Measurements from ENCODE around the gene NDUFS3. TPM values are rescaled to one million over a fixed set of nuclear protein-coding genes. Genes with fewer than 3 reads are reported as not detected.
"Not testable (repeated sequence)": the region's sequence is repeated elsewhere in the genome, so short reads cannot be mapped to it uniquely, and the experiment has no call there.

The NDUFS3 gene
- total RNA-seq, 1 experiment from 2014 or later, result 137 TPM

DNA sequence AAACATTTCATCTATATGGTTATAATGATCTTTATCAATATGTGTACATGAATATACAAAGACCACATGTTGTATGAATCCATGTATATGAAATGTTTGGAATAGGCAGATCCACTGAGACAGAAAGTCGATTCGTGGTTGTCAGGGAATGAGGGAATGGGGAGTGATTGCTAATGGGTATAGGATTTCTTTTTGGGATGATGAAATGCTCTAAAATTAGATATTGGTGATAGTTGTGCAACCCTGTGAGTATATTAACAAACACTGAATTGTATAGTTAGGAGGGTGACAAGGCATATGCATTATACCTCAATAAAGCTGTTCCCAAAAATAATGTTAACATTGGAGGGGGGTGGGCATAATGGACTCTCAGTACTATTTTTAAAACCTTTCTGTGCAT is 18.4 kb upstream of the NDUFS3 start:
- no peak for DNase-seq (ENCODE audit: low read depth)

DNA sequence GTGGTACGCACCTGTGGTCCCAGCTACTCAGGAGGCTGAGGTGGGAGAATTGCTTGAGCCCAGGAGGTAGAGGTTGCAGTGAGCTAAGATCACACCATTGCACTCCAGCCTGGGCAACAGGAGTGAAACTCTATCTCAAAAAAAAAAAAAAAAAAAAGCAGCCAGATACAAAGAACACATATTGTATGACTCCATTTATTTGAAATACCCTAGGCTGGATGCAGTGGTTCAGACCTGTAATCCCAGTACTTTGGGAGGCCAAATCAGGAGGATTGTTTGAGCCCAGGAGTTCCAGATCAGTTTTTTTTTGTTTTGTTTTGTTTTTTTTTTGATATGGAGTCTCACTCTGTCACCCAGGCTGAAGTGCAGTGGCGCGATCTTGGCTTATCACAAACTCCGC is 16.5 kb upstream of the NDUFS3 start:
- DNase-seq (ENCODE audit: low read depth), result not testable (repeated sequence)

GRCh38 chr11:47564366-47564765 is 14.5 kb upstream of the NDUFS3 start:
- not testable (repeated sequence) for DNase-seq (ENCODE audit: low read depth)

- no peak for DNase-seq (ENCODE audit: low read depth)
These were observed 13.9 kb upstream of the NDUFS3 start for GRCh38 chr11:47564933-47565339.

DNA sequence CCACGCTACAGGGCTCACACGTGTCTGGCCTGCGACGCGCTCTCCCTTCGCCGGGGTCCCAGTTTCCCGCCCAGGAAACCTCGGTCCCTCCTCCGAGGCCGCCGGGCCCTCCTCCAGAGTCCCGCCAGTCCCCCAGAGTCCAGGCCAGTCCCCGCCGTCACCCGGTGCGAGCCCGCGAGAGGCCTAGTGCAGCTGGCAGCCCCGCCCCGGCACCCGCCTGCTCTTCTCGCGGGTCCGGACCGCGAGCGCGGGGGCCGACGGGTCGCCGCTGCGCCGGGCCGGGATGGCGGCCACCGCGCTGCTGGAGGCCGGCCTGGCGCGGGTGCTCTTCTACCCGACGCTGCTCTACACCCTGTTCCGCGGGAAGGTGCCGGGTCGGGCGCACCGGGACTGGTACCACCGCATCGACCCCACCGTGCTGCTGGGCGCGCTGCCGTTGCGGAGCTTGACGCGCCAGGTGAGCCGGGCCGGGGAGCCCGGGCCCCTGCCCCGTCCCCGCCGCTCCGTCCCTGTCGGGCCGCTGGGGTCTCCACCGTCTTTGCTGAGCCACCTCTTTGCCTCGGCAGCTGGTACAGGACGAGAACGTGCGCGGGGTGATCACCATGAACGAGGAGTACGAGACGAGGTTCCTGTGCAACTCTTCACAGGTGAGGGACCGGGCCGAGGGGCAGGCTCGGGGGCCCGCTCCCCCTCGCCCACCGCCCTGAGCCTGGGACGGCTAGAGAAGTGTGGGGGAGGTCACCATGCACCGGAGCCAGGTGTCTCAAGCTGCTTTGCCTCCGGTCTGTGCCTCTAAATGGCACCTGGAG is 13.3 kb upstream of the NDUFS3 start, which contains the start of gene PTPMT1:
Gene PTPMT1, plus strand, starts transcription at position 260 of the 809 bp plus-strand sequence. Its CDS starts 24 bp downstream, at position 284.
- peak; percentile 82 for DNase-seq (ENCODE audit: low read depth)

GRCh38 chr11:47566149-47566698 is 12.7 kb upstream of the NDUFS3 start:
- DNase-seq (ENCODE audit: low read depth), result no peak

DNA sequence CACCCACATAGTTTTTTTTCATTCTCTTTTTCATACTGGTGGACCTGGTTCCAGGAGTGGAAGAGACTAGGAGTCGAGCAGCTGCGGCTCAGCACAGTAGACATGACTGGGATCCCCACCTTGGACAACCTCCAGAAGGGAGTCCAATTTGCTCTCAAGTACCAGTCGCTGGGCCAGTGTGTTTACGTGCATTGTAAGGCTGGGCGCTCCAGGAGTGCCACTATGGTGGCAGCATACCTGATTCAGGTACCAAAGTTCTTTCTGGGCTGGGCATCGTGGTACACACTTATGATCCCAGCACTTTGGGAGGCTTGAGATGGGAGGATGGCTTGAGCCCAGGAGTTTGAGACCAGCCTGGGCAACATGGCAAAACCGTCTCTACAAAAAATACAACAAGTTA is 9.2 kb upstream of the NDUFS3 start:
- DNase-seq (ENCODE audit: low read depth), result no peak

DNA sequence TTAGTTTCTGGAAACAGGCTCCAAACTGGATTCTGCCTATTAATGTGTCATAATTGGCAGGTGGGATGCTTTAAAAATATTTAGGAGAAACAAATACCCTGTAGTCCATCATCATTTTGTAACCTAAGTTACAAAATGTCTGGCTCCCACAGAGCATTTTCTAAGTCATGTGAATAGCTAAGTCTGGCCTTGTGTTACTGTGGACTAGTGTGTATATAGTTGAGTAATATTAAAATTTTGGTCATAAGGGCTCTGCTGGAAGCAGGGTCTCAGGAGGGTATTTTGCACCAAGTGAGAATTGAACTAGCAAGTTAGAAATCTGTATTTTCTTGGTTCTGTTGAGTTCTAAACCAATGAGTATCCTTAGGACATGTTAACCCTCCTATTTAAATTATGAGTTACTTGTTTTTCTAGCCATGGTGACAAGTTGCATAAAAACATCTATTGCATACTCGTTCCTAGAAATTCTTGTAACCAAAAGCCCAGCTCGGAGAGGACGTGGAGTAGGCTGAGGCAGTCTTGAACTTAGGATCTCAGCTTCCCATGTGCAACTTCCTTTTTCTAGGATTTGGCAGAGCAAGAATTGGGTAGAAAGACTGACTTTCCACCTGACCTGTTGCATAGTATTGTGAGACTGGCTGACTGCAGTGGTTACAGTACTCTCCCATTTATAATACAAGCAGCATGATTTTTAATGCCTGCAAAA is 8.1 kb upstream of the NDUFS3 start:
- no peak for DNase-seq (ENCODE audit: low read depth)

- no peak for DNase-seq (ENCODE audit: low read depth)
These were observed 7.5 kb upstream of the NDUFS3 start for GRCh38 chr11:47571357-47571729.

DNA sequence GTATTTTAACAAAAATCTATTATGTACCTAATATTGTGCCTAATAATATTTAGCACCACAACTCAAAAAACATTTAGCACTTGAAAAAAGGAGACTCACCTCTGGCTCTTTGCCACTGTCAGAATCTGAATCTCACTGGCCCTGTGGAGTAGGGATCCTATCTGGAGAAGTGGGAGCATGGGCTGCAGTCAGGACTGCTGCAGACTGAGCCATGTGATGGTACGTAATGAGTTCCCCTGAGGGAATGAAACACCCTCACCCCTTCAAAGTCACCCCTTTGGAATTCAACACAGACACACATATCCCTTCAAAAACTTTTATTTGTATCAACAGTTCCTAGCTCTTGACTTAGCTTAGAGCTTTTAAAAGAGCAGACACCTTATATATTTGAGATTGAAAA is 7.0 kb upstream of the NDUFS3 start:
- no peak for DNase-seq (ENCODE audit: low read depth)

GRCh38 chr11:47572715-47573255 is 6.1 kb upstream of the NDUFS3 start:
- DNase-seq (ENCODE audit: low read depth), result no peak

DNA sequence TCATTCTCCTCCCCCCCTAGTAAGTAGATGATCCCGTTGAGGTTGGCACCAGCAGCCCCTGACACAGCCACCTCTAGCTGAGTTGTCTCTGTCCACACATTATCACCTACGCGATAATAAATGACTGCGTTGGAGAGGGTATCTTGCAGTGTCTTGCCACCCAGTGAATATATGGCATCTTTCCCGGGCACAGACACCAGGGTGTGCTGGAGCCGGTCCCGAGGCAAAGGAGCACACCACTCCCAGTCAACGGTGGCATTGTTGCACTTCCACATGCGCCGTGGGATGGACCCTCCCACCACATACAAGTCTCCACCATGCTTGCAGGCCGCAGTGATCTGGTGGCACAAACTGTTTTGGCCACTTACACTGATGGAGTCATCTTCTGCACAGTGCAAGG is 5.6 kb upstream of the NDUFS3 start:
- DNase-seq (ENCODE audit: low read depth), result no peak

DNA sequence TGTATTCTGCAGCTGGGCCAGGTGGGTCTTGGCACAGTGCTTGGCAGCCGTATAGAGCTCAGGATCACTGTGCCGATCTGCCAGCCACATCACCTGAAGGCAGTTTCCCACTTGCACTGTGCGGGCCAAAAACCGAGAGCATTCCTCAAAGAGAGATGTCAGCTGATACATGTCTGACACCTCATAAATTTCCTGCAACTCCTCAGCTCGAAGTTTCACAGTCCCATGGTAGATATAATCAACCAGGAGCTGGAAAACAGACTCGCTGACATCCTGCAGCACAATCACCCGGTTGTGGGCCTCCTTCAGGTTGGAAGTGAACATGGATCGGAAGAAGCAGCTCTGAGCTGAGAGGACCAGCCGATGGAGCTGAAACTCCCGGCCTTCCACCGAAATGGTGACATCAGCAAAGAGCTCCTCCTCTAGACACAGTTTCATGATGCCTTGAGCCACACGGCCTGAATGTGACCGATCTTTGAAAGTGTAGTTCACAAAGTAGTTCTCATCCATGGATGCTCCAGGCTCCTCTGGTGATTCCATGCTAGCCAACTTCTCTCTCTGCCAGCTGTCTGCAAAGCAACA is 1.3 kb upstream of the NDUFS3 start:
- DNase-seq (ENCODE audit: low read depth), result no peak

DNA sequence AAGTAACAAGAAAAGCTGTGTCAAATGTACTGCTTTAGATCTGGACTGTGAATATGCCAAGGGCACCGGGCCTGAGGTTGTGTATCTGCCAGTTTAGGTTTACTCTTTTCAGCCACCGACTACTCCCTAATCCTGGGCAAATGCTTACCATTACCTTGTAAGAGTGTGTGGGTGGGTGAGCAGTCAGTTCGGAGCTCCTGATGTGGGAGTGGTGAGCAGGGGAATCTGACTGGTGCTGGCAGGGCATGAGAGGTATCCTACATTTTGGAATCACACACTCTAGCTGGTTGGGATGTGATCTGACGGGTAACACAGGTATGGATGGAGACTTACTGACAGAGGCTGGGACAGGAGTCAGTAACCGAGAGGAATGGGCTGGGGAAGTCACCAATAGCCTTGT is 5.0 kb downstream of the NDUFS3 start:
- no peak for DNase-seq (ENCODE audit: low read depth)

DNA sequence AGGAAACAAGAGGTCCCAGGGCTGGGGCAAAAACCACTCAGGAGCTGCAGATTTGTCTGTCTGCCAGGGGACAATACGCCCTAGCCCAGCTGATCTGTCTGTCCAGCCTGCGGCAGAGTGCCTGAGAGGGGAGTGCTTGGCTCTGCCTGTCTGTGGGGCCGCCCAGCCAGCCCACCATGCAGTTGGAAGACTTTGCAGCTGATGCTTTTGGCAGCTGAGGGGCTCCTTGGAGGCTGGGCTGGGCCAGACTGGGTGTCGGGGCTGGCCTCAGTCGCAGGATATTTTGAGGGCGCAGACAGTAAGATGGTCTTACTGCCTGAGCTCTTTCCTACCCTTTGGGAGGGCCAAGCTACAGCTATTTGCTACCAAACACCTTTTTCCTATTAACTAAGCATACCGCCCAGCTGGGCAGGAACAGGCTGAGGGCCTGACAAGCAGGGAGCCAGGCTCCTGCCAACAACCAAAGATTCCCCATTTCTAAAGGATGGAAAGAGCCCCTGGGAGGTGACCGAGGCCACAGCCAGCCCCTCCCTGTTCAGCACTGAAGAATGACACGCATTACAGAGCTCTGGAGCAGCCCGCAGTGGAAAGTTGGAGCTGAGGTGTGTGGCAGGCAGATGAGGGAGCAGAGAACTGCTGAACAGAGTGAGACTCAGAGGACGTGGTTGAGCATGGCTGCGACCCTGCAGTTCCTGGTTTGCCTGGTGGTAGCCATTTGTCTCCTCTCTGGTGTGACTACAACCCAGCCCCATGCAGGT is 7.4 kb downstream of the NDUFS3 start, which contains the start of gene FAM180B:
Gene FAM180B, plus strand, starts transcription at position 581 of the 758 bp plus-strand sequence. Its CDS starts 91 bp downstream, at position 672.
- DNase-seq (ENCODE audit: low read depth), result no peak

DNA sequence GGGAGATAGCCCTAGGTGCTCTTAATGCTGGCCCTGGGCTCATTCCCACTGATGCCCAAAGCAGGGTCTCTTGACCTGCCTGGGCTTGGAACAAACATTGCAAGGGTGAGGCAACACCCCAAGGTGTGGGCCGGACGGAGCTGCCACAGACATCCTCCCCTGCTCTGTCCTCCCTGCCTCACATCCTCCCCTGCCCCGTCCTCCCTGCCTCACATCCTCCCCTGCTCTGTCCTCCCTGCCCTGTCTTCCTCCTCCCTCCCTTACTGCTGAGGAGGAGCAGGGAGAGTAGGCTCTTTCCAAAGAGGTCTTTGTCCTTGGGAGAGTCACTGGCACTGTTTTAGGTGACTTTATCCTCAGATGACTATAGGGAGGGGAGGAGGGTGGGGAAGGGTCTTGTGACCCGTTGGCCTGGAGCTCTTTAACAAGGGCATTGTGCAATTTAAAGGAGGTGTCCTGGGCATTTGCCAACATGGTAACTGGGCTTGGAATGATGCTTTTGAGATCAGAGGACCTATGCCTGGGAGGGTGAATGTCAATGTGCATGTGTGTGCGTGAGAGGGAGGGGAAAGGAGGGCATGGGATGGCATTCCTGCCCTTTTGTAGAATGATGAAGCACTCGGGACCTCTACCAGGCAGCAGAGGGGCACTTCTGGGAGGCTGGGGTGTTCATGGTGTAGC is 8.3 kb downstream of the NDUFS3 start:
- no peak for DNase-seq (ENCODE audit: low read depth)

GRCh38 chr11:47587723-47588326 is 9.0 kb downstream of the NDUFS3 start:
- no peak for DNase-seq (ENCODE audit: low read depth)

DNA sequence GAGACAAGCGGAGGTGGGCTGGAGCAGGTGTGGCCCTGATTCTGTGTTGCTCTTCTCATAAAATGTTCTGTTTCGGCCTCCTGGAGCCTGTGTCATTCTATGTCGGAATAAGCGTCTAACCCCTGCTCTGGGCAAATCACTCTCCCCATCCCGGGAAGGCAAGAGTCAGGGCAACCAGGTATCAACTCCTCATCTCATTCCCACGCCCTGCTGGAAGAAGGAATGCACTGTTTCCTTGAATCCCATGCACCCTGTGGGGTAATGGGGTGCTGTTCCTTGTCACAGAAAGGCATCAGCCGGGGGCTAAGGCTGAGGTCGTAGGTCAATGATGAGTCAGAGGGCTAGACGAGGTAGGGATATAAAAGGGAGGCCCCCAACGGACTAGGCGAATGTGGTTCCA is 10.2 kb downstream of the NDUFS3 start:
- no peak for DNase-seq (ENCODE audit: low read depth)

- no peak for DNase-seq (ENCODE audit: low read depth)
These were observed 10.7 kb downstream of the NDUFS3 start for GRCh38 chr11:47589584-47589976.
